HG02981 (cell line): ENCODE measurements around the gene KRTAP20-4.

ENCODE experiments used
- ATAC-seq: cut with Tn5 transposase; IDR thresholded peaks from one replicate; pipeline ENCODE4 v1.9.1; 2021; ENCODE audit warnings: mild to moderate bottlenecking, moderate library complexity; ENCODE audit not compliant: unreplicated experiment

Gene KRTAP20-4

DNA sequence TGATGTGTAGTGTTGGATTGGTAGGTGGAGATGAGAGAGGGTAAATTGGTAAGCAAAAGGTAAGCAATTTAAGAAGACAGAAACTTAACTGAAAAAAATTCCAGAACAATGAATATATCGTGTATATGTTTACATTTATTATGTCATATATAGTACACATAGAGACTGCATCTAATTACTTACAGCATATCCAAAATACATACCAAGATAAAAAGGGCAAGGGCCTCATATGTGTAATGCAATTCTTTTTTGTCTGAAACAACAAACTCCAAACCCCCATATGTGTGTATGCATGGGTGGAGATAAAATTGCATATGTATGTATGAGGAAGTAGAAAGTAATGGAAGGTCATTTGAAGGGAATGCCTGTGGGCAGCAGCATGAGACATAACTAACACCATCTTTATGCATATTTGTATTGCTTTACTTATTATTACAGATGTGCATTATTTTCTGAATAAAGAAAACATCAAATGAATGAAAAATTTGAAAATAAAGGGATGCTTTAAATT is 26.5 kb downstream of the KRTAP20-4 start:
- no peak for ATAC-seq

GRCh38 chr21:30652891-30653290 is 32.5 kb downstream of the KRTAP20-4 start:
- no peak for ATAC-seq

GRCh38 chr21:30668776-30669175 is 48.3 kb downstream of the KRTAP20-4 start:
- ATAC-seq = no peak
